ENCODE results near the gene REEP5.
"Not testable (repeated sequence)": the region's sequence is repeated elsewhere in the genome, so short reads cannot be mapped to it uniquely, and the experiment has no call there.

Gene REEP5

DNA sequence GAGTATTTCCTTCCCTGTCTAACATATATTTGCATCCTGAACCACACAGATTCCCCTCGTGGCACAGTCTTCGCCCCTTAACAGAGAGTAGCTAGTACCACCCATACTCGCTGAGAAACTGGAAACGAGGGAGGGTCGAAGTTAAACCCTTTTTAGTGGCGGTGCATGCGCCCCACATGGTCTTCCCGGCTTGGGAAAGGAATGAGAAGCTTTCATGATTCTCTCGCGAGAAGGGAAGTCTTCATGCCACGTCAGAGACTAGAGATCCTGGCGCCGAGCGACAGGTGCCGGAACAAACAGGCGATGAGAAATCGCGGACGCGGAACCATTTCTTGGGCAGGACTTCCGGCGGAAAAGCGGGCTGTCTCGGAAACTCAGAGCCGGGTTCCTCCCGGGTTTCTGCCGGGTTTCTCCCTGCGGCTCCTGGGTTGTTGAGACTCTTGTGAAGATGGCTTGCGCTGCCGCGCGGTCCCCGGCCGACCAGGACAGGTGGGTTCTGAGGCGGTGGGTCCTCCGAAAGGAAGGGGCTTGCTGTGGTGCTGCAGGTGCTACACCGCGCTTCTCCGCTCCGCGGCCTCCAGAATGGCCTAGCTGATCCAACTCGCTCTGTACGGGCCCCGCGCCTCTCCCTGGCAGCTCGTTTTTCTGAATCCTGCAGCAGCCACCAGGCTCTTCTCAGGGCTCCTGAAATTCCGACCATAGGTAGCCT is 60.9 kb downstream of the REEP5 start, which contains the start of gene SRP19:
TSS of gene SRP19 (plus strand) at position 359 of the 709 bp plus-strand sequence. CDS start at position 449, 90 bp downstream.
- Histone ChIP-seq H3K79me2 (ENCODE audit: control insufficient read depth, low read length) (peaks cover 47% of the 10 kb centered on the region), H3F3A (ENCODE audit: control insufficient read depth, insufficient read depth) (no peaks in the 10 kb centered on the region), H3K27me3 (ENCODE audit: control insufficient read depth, low read length) (no peaks in the 10 kb centered on the region), H4K20me1 (ENCODE audit: control insufficient read depth, insufficient read depth, low read depth, low read length) (no peaks in the 10 kb centered on the region; the same call in 1 of the 2 replicates), H3K9me3 (ENCODE audit: control insufficient read depth, insufficient read depth, low read length) (peaks cover 5% of the 10 kb centered on the region; the same call in 1 of the 2 replicates), H3K27ac (ENCODE audit: low read depth, low read length) (peak within 1 kb of the TSS; percentile 44), H3K4me3 (ENCODE audit: low read length) (peak within 1 kb of the TSS; percentile 94), H3K36me3 (ENCODE audit: control insufficient read depth, low read length) (peaks cover 44% of the 10 kb centered on the region), H3K9me2 (replicated peaks; ENCODE audit: control insufficient read depth, low read length) (no peaks in the 10 kb centered on the region), H3K4me2 (ENCODE audit: low read length) (peak within 1 kb of the TSS; percentile 96), H3K4me1 (ENCODE audit: control insufficient read depth, low read length) (peaks cover 26% of the 10 kb centered on the region)
- TF ChIP-seq, protein P1, sequence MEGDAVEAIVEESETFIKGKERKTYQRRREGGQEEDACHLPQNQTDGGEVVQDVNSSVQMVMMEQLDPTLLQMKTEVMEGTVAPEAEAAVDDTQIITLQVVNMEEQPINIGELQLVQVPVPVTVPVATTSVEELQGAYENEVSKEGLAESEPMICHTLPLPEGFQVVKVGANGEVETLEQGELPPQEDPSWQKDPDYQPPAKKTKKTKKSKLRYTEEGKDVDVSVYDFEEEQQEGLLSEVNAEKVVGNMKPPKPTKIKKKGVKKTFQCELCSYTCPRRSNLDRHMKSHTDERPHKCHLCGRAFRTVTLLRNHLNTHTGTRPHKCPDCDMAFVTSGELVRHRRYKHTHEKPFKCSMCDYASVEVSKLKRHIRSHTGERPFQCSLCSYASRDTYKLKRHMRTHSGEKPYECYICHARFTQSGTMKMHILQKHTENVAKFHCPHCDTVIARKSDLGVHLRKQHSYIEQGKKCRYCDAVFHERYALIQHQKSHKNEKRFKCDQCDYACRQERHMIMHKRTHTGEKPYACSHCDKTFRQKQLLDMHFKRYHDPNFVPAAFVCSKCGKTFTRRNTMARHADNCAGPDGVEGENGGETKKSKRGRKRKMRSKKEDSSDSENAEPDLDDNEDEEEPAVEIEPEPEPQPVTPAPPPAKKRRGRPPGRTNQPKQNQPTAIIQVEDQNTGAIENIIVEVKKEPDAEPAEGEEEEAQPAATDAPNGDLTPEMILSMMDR (IDR thresholded peaks at IDR 0.05; ENCODE audit: low read depth, low read length, poor library complexity, severe bottlenecking) = no peak
- TF ChIP-seq EZH2phosphoT487 (IDR thresholded peaks at IDR 0.05; ENCODE audit: borderline replicate concordance, low read length) = no peak

DNA sequence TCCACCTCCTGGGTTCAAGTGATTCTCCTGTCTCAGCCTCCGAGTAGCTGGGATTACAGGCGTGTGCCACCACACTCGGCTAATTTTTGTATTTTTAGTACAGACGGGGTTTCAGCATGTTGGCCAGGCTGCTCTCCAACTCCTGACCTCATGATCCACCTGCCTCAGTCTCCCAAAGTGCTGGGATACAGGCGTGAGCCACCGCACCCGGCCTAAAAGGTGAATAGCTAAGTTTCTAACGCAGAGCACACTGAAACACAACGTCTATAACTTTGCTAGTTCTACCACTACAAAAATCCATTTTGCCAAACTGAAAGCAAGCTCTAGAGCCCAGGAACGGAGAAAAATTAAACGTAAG is 61.5 kb downstream of the REEP5 start:
- Histone ChIP-seq H3K27ac (ENCODE audit: low read depth, low read length) (peak overlapping the region; percentile 44), H3K4me3 (ENCODE audit: low read length) (peak overlapping the region; percentile 94), H3K79me2 (ENCODE audit: control insufficient read depth, low read length) (peaks cover 47% of the 10 kb centered on the region), H3K36me3 (ENCODE audit: control insufficient read depth, low read length) (peaks cover 40% of the 10 kb centered on the region), H3K4me1 (ENCODE audit: control insufficient read depth, low read length) (peaks cover 26% of the 10 kb centered on the region), H3K4me2 (ENCODE audit: low read length) (peak overlapping the region; percentile 96)
- H3F3A ChIP-seq (ENCODE audit: control insufficient read depth, insufficient read depth); H3K27me3 ChIP-seq (ENCODE audit: control insufficient read depth, low read length); H4K20me1 ChIP-seq (ENCODE audit: control insufficient read depth, insufficient read depth, low read depth, low read length); H3K9me2 ChIP-seq (replicated peaks; ENCODE audit: control insufficient read depth, low read length); H3K9me3 ChIP-seq (ENCODE audit: control insufficient read depth, insufficient read depth, low read length): not testable (repeated sequence)

DNA sequence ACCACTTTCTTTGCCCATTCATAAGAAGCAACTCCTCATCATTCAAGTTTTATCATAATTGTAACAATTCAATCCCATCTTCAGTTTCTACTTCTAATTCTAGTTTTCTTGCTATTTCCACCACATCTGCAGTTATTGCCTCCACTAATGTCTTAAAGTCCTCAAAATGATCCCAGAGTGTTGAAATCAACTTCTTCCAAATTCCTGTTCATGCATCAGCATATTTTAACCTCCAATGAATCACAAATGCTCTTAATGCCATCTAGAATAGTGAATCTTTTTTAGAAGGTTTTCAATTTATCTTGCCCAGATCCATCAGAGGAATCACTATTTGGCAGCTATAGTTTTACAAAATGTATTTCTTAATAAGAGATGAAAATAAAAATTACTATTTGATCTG is 64.2 kb downstream of the REEP5 start:
- Histone ChIP-seq H3K79me2 (ENCODE audit: control insufficient read depth, low read length) (peaks cover 24% of the 10 kb centered on the region), H4K20me1 (ENCODE audit: control insufficient read depth, insufficient read depth, low read depth, low read length) (no peaks in the 10 kb centered on the region; the same call in 1 of the 2 replicates), H3K27ac (ENCODE audit: low read depth, low read length) (no peak overlapping the region), H3K9me3 (ENCODE audit: control insufficient read depth, insufficient read depth, low read length) (peaks cover 5% of the 10 kb centered on the region; the same call in 1 of the 2 replicates), H3K4me3 (ENCODE audit: low read length) (no peak overlapping the region), H3K27me3 (ENCODE audit: control insufficient read depth, low read length) (no peaks in the 10 kb centered on the region), H3K4me1 (ENCODE audit: control insufficient read depth, low read length) (peaks cover 18% of the 10 kb centered on the region), H3F3A (ENCODE audit: control insufficient read depth, insufficient read depth) (no peaks in the 10 kb centered on the region), H3K4me2 (ENCODE audit: low read length) (no peak overlapping the region), H3K9me2 (replicated peaks; ENCODE audit: control insufficient read depth, low read length) (no peaks in the 10 kb centered on the region), H3K36me3 (ENCODE audit: control insufficient read depth, low read length) (peaks cover 13% of the 10 kb centered on the region)
- TF ChIP-seq, protein P1 (IDR thresholded peaks at IDR 0.05; ENCODE audit: low read depth, low read length, poor library complexity, severe bottlenecking) = no peak
- no peak for TF ChIP-seq EZH2phosphoT487 (IDR thresholded peaks at IDR 0.05; ENCODE audit: borderline replicate concordance, low read length)

DNA sequence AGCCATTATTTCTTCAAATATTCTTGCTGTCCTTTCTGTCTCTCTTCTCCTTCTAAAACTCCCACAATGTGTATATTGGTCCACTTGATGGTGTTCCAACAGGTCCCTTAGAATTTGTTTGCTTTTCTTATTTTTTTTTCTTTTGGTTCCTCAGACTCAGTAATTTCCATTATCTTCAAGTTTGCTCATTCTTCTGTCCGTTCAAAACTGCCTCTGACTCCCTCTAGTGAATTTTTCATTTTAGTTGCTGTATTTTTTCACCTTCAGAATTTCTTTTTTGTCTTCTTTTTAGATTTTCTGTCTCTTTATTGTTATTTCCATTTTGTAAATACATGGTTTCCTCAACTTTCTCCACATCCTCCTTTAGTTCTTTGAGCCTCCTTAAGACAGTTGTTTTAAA is 67.4 kb downstream of the REEP5 start:
- no peaks in the 10 kb centered on the region for H3K27me3 ChIP-seq (ENCODE audit: control insufficient read depth, low read length)
- no peaks in the 10 kb centered on the region for H3K9me3 ChIP-seq (ENCODE audit: control insufficient read depth, insufficient read depth, low read length)
- no peaks in the 10 kb centered on the region for H3K36me3 ChIP-seq (ENCODE audit: control insufficient read depth, low read length)
- H4K20me1 ChIP-seq (ENCODE audit: control insufficient read depth, insufficient read depth, low read depth, low read length) = no peaks in the 10 kb centered on the region
- H3K4me2 ChIP-seq (ENCODE audit: low read length) = no peak overlapping the region
- TF ChIP-seq EZH2phosphoT487 (IDR thresholded peaks at IDR 0.05; ENCODE audit: borderline replicate concordance, low read length) = no peak
- no peaks in the 10 kb centered on the region for H3F3A ChIP-seq (ENCODE audit: control insufficient read depth, insufficient read depth)
- H3K4me1 ChIP-seq (ENCODE audit: control insufficient read depth, low read length) = peaks cover 2% of the 10 kb centered on the region; the same call in 1 of the 2 replicates
- no peaks in the 10 kb centered on the region for H3K79me2 ChIP-seq (ENCODE audit: control insufficient read depth, low read length)
- no peak overlapping the region for H3K27ac ChIP-seq (ENCODE audit: low read depth, low read length)
- H3K9me2 ChIP-seq (replicated peaks; ENCODE audit: control insufficient read depth, low read length) = no peaks in the 10 kb centered on the region
- no peak overlapping the region for H3K4me3 ChIP-seq (ENCODE audit: low read length)
